Natural killer cell (primary cell): ENCODE data around the gene CLK3. TPM values are rescaled to one million over a fixed set of nuclear protein-coding genes. Genes with fewer than 3 reads are reported as not detected.

Source experiments
- ATAC-seq, 3 donors: fragments of 150-1000 bp in 2 of 3; fragments of 200-7000 bp in 1 of 3; cut with Tn5 transposase; 1 replicate in 1 of 3; 2 replicates in 2 of 3; pipeline ENCODE4 v1.10.0; 2021; ENCODE audit warnings: mild to moderate bottlenecking in 2 of 3, moderate library complexity in 2 of 3
- DNase-seq, 2 donors: peaks; one replicate each; pipeline versions ENCODE4 v3.0.0 to v3.0.0-alpha.2; 2013 to 2021; ENCODE audit warnings: mixed read lengths in 1 of 2
- H3K27ac ChIP-seq: one replicate; pipeline ENCODE4 v1.5.1; 2013; ENCODE audit warnings: mild to moderate bottlenecking, low read length
- H3K27me3 ChIP-seq: one replicate; pipeline ENCODE4 v1.6.1; 2013; ENCODE audit warnings: low read length; ENCODE audit not compliant: control insufficient read depth, insufficient read depth
- H3K36me3 ChIP-seq: one replicate; pipeline ENCODE4 v1.6.1; 2013; ENCODE audit warnings: low read length; ENCODE audit not compliant: control insufficient read depth, insufficient read depth
- H3K4me1 ChIP-seq: one replicate; pipeline ENCODE4 v1.6.1; 2013; ENCODE audit warnings: low read length; ENCODE audit not compliant: control insufficient read depth, insufficient read depth
- H3K4me3 ChIP-seq: one replicate; pipeline ENCODE4 v1.5.1; 2013; ENCODE audit warnings: low read length
- H3K9me3 ChIP-seq: one replicate; pipeline ENCODE4 v1.6.1; 2013; ENCODE audit warnings: low read length; ENCODE audit not compliant: control insufficient read depth, insufficient read depth
- H3K27ac Mint-ChIP-seq, 2 donors: one replicate each; pipeline ENCODE4 v1.8.0; 2022; ENCODE audit warnings: mild to moderate bottlenecking in 2 of 2, mixed read lengths in 2 of 2, moderate library complexity in 1 of 2
- H3K27me3 Mint-ChIP-seq, 2 donors: one replicate each; pipeline ENCODE4 v1.8.0; 2022; ENCODE audit warnings: low read depth in 2 of 2, mixed read lengths in 2 of 2
- H3K36me3 Mint-ChIP-seq: one replicate; pipeline ENCODE4 v1.8.0; 2022; ENCODE audit warnings: mixed read lengths
- H3K4me1 Mint-ChIP-seq, 2 donors: one replicate each; pipeline ENCODE4 v1.8.0; 2022; ENCODE audit warnings: mixed read lengths in 2 of 2
- H3K4me3 Mint-ChIP-seq: one replicate; pipeline ENCODE4 v1.8.0; 2022; ENCODE audit warnings: mild to moderate bottlenecking, moderate library complexity, mixed read lengths
- H3K9me3 Mint-ChIP-seq, 2 donors: one replicate each; pipeline ENCODE4 v1.8.0; 2022; ENCODE audit warnings: mixed read lengths in 2 of 2
- CTCF ChIP-seq: fragments of 200-600 bp; IDR thresholded peaks from one replicate; pipeline ENCODE4 v1.8.0; 2022; ENCODE audit warnings: antibody characterized with exemption
- WGBS: methylation state at CpG from one replicate; pipeline ENCODE4 v1.1.7; 2013; ENCODE audit warnings: missing lambda C conversion rate; ENCODE audit not compliant: insufficient coverage; 5-methylcytosine and 5-hydroxymethylcytosine counted together
- intact Hi-C: fragments of 100-400 bp; cut with micrococcal nuclease; formaldehyde crosslinking; loops from one replicate; pipeline ENCODE4 v1.14.2; 2022
- total RNA-seq, 4 donors: library from RNA; stranded (reverse); fragments of 120-200 nt in 1 of 4; gene quantifications; one replicate each; pipeline versions ENCODE4 v1.2.3 to v1.2.4, GENCODE V29; 2013 to 2022

The CLK3 gene
- total RNA-seq, 3 donors from 2014 or later (not counting 1 experiment from before 2014, with no cell fraction given): 288 to 298 (median 293) TPM

DNA sequence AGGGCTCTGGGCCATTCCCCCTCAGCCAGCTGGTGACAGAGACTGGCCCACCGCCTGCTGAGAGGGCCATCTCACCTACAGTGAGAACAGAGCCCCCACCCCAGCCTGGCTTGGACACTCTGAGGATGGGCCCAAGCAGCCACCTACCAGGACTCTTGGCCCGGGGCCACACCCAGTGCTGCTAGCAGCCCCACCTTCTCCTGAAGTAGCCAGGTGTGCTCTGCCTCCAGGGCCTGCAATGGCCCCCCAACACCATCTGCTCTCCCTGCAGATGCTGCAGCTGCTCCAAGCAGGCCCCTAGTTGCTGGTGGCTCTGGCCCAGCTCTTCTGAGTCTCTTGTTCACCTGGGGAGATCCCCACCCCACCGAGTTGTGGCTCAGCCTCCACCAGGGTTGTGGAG, 6.8 kb upstream of the CLK3 start:
- WGBS: 84% methylated on average over 3 of the region's 3 CpGs
- H3K36me3 Mint-ChIP-seq: no peaks in the 10 kb centered on the region
- H3K4me1 Mint-ChIP-seq: peaks cover 0 to 10% of the 10 kb centered on the region in 2 donors
- H3K4me1 ChIP-seq: no peaks in the 10 kb centered on the region
- H3K4me3 ChIP-seq: no peak overlapping the region
- H3K9me3 Mint-ChIP-seq: no peaks in the 10 kb centered on the region
- no peaks in the 10 kb centered on the region for H3K36me3 ChIP-seq
- no peak for ATAC-seq
- DNase-seq: no peak
- no peak for TF ChIP-seq CTCF
- no peak overlapping the region for H3K4me3 Mint-ChIP-seq
- no peak overlapping the region for H3K27ac Mint-ChIP-seq
- intact Hi-C loops: no loop called here
- no peaks in the 10 kb centered on the region for H3K27me3 Mint-ChIP-seq
- no peak overlapping the region for H3K27ac ChIP-seq
- no peaks in the 10 kb centered on the region for H3K9me3 ChIP-seq
- H3K27me3 ChIP-seq: no peaks in the 10 kb centered on the region

- Mint-ChIP-seq H3K27me3 (no peaks in the 10 kb centered on the region), H3K4me1 (peaks cover 0 to 10% of the 10 kb centered on the region in 2 donors), H3K9me3 (no peaks in the 10 kb centered on the region), H3K4me3 (no peak overlapping the region), H3K36me3 (no peaks in the 10 kb centered on the region), H3K27ac (no peak overlapping the region)
- 95% methylated on average over 3 of the region's 3 CpGs for WGBS
- H3K27me3 ChIP-seq: no peaks in the 10 kb centered on the region
- no peak for TF ChIP-seq CTCF
- DNase-seq (no peak), ATAC-seq (no peak)
- H3K4me1 ChIP-seq: peaks cover 8% of the 10 kb centered on the region
- intact Hi-C loops: loop anchor here (10.0 kb wide), 1 partner anchor 845 kb away; the partner anchor contains the start of gene SIN3A
- no peaks in the 10 kb centered on the region for H3K9me3 ChIP-seq
- no peak overlapping the region for H3K4me3 ChIP-seq
- no peaks in the 10 kb centered on the region for H3K36me3 ChIP-seq
- no peak overlapping the region for H3K27ac ChIP-seq
These were observed 5.7 kb upstream of the CLK3 start for GRCh38 chr15:74609938-74610301.

DNA sequence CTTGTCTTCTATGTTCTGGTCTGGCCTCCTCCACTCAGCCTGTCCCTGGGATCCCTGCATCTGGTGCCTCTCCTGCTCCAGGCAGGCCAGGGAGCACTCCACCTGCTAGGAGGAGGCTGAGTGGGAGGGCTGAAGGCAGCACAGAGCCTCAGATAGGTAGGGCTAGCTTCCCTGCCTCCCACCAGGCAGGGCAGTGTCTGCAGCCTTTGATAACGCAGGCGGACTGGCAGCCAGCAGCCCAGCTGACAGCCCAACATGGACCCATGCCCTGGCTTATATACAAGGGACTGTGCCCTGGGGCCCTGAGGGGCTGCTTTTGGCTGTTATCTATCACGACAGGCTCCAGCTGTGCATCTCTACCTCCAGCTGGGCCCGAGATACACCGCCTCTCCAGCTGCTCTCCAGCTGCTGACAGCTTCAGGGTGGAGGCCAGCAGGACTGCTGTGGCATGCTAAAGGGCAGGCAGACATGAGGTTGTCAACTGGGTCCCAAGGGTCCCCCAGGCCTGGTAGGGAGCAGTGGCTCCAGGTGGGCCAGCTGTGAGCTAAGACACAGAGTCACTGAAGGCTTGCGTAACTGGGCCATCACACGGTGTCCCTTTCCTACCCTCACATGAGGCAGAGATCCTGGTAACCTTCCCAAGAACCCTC, 5.2 kb upstream of the CLK3 start:
- DNase-seq: no peak
- intact Hi-C loops: loop anchor here (10.0 kb wide), 1 partner anchor 844 kb away; the partner anchor contains the start of gene SIN3A
- 90% methylated on average over 7 of the region's 7 CpGs for WGBS

More for the DNA sequence above, 5.2 kb upstream of the CLK3 start:
- Histone ChIP-seq H3K36me3 (no peaks in the 10 kb centered on the region), H3K27ac (no peak overlapping the region), H3K27me3 (no peaks in the 10 kb centered on the region), H3K9me3 (no peaks in the 10 kb centered on the region), H3K4me3 (no peak overlapping the region), H3K4me1 (peaks cover 10% of the 10 kb centered on the region)
- no peak for ATAC-seq
- no peak overlapping the region for H3K27ac Mint-ChIP-seq
- no peaks in the 10 kb centered on the region for H3K9me3 Mint-ChIP-seq
- H3K27me3 Mint-ChIP-seq: no peaks in the 10 kb centered on the region
- no peak overlapping the region for H3K4me3 Mint-ChIP-seq
- no peak for TF ChIP-seq CTCF
- no peaks in the 10 kb centered on the region for H3K36me3 Mint-ChIP-seq
- H3K4me1 Mint-ChIP-seq: peaks cover 0 to 10% of the 10 kb centered on the region in 2 donors
